A549 (cell line): ENCODE results near the gene CACNA2D4. TPM values are rescaled to one million over a fixed set of nuclear protein-coding genes. Genes with fewer than 3 reads are reported as not detected.

Experiments used
- ATAC-seq, 2 experiments: fragments of 200-7000 bp in 1 of 2; fragments of >200 bp in 1 of 2; cut with Nextera tagmentation in 1 of 2; cut with Tn5 transposase in 1 of 2; 3 replicates each; pipeline versions ENCODE4 v1.8.0 to v1.9.1; 2018 to 2020; ENCODE audit warnings: mild to moderate bottlenecking in 1 of 2, moderate library complexity in 1 of 2
- CTCF ChIA-PET: fragments of 300-600 bp; sonication (Branson Sonifier 250); formaldehyde crosslinking; extraction: SDS; loops from one replicate; lab custom pipeline; 2021; ENCODE audit warnings: antibody characterized with exemption, inconsistent platforms; lab: Yijun Ruan, JAX
- POLR2A ChIA-PET: fragments of 350-600 bp; formaldehyde crosslinking; extraction: SDS; loops from one replicate; lab custom pipeline; 2021; ENCODE audit warnings: antibody characterized with exemption, inconsistent platforms; lab: Yijun Ruan, JAX
- DNase-seq, 2 experiments: peaks; one replicate each; pipeline versions ENCODE4 v3.0.0 to v3.0.0-alpha.2; 2011 to 2016; ENCODE audit warnings: low read depth in 1 of 2, low spot score in 1 of 2
- FAIRE-seq: peaks from 2 replicates; lab custom pipeline; 2011; peaks lifted over from hg19 to GRCh38; lab: Jason Lieb, UNC
- H3K27ac ChIP-seq, 2 experiments: fragments of >200 bp; sonication (Bioruptor Twin); formaldehyde crosslinking; 3 replicates each; pipeline ENCODE4 v1.5.1; 2016 to 2017
- H3K4me1 ChIP-seq: fragments of >200 bp; sonication (Bioruptor Twin); formaldehyde crosslinking; 3 replicates; pipeline ENCODE4 v1.6.1; 2016
- H3K4me2 ChIP-seq: fragments of >200 bp; sonication (Bioruptor Twin); formaldehyde crosslinking; 3 replicates; pipeline ENCODE4 v1.6.1; 2016
- H3K4me3 ChIP-seq: fragments of >200 bp; sonication (Bioruptor Twin); formaldehyde crosslinking; 3 replicates; pipeline ENCODE4 v1.5.1; 2016
- H3K9me3 ChIP-seq: fragments of >200 bp; sonication (Bioruptor Twin); formaldehyde crosslinking; 3 replicates; pipeline ENCODE4 v1.6.1; 2016
- ATOH8 ChIP-seq: fragments of 250-450 bp; sonication (Bioruptor Pico); IDR thresholded peaks from 2 replicates; pipeline ENCODE4 v1.5.0; 2020; ENCODE audit warnings: low read depth, mild to moderate bottlenecking, moderate library complexity
- CBX2 ChIP-seq: fragments of 200-600 bp; sonication (generic); IDR thresholded peaks from 2 replicates; pipeline ENCODE4 v1.6.1; 2016; ENCODE audit warnings: low read depth, mild to moderate bottlenecking, borderline replicate concordance
- CHD4 ChIP-seq: fragments of 200-600 bp; sonication (generic); IDR thresholded peaks from 2 replicates; pipeline ENCODE4 v1.6.1; 2016; ENCODE audit warnings: antibody characterized with exemption, mild to moderate bottlenecking, borderline replicate concordance
- EHMT2 ChIP-seq: fragments of 200-600 bp; sonication (generic); IDR thresholded peaks from 2 replicates; pipeline ENCODE4 v1.6.1; 2016; ENCODE audit warnings: antibody characterized with exemption, low read depth, mild to moderate bottlenecking, moderate library complexity
- EP300 ChIP-seq, 2 experiments: fragments of >200 bp; sonication (Bioruptor Twin); formaldehyde crosslinking; IDR thresholded peaks; 2 replicates in 1 of 2; 3 replicates in 1 of 2; pipeline ENCODE4 v1.6.1; 2016 to 2017
- ESRRA ChIP-seq: fragments of 150-350 bp; IDR thresholded peaks from 2 replicates; pipeline ENCODE4 v1.6.1; 2014; ENCODE audit warnings: mild to moderate bottlenecking, low read length, borderline replicate concordance
- GATA3 ChIP-seq: IDR thresholded peaks from 2 replicates; pipeline ENCODE4 v1.6.1; 2012; ENCODE audit warnings: borderline replicate concordance
- HES2 ChIP-seq: fragments of >200 bp; sonication (Bioruptor Twin); formaldehyde crosslinking; IDR thresholded peaks from 2 replicates; pipeline ENCODE4 v1.6.1; 2016
- HMGXB4 ChIP-seq: fragments of 250-450 bp; sonication (Bioruptor Pico); IDR thresholded peaks from 2 replicates; pipeline ENCODE4 v1.5.0; 2021; ENCODE audit warnings: mild to moderate bottlenecking, moderate library complexity, borderline replicate concordance
- HOXA7 ChIP-seq: fragments of 250-450 bp; sonication (Bioruptor Pico); IDR thresholded peaks from 2 replicates; pipeline ENCODE4 v1.5.0; 2020; ENCODE audit warnings: mild to moderate bottlenecking, moderate library complexity
- HOXB13 ChIP-seq: fragments of 250-450 bp; sonication (Bioruptor Pico); IDR thresholded peaks from 2 replicates; pipeline ENCODE4 v1.5.0; 2020; ENCODE audit warnings: low read depth, mild to moderate bottlenecking, moderate library complexity
- KDM1A ChIP-seq: fragments of 200-600 bp; sonication (generic); IDR thresholded peaks from 2 replicates; pipeline ENCODE4 v1.6.1; 2016; ENCODE audit warnings: low read depth, mild to moderate bottlenecking
- KDM5A ChIP-seq: fragments of 200-600 bp; sonication (generic); IDR thresholded peaks from 2 replicates; pipeline ENCODE4 v1.6.1; 2016; ENCODE audit warnings: antibody characterized with exemption, mild to moderate bottlenecking
- MAX ChIP-seq: IDR thresholded peaks from 2 replicates; pipeline ENCODE4 v1.6.1; 2012
- NPAS2 ChIP-seq: fragments of 250-450 bp; sonication (Bioruptor Pico); IDR thresholded peaks from 2 replicates; pipeline ENCODE4 v1.8.0; 2022; ENCODE audit warnings: mild to moderate bottlenecking, moderate library complexity, borderline replicate concordance
- NR3C1 ChIP-seq: fragments of >200 bp; sonication (Bioruptor Twin); formaldehyde crosslinking; IDR thresholded peaks from 3 replicates; pipeline ENCODE4 v1.6.1; 2017
- PHF8 ChIP-seq: fragments of 200-600 bp; sonication (generic); IDR thresholded peaks from 2 replicates; pipeline ENCODE4 v1.6.1; 2016; ENCODE audit warnings: low read depth, mild to moderate bottlenecking, antibody characterized with exemption, moderate library complexity, borderline replicate concordance
- POLR2A ChIP-seq: IDR thresholded peaks from 2 replicates; pipeline ENCODE4 v1.6.1; 2012; ENCODE audit warnings: mild to moderate bottlenecking, low read length
- REST ChIP-seq: fragments of 200-600 bp; sonication (generic); IDR thresholded peaks from 2 replicates; pipeline ENCODE4 v1.6.1; 2016; ENCODE audit warnings: antibody characterized with exemption, mild to moderate bottlenecking, moderate library complexity
- RFX5 ChIP-seq: fragments of 450-650 bp; IDR thresholded peaks from 2 replicates; pipeline ENCODE4 v1.7.1; 2014; ENCODE audit warnings: antibody characterized with exemption, mild to moderate bottlenecking, moderate library complexity
- SMC3 ChIP-seq: fragments of >200 bp; sonication (Bioruptor Twin); formaldehyde crosslinking; IDR thresholded peaks from 3 replicates; pipeline ENCODE4 v1.6.1; 2018; ENCODE audit warnings: inconsistent platforms
- ZSCAN20 ChIP-seq: fragments of 250-450 bp; sonication (Bioruptor Pico); IDR thresholded peaks from 2 replicates; pipeline ENCODE4 v1.8.0; 2022; ENCODE audit warnings: mild to moderate bottlenecking, moderate library complexity
- WGBS: methylation state at CpG from one replicate; pipeline ENCODE4 v1.1.6; 2017; ENCODE audit errors: missing lambda C conversion rate; 5-methylcytosine and 5-hydroxymethylcytosine counted together
- polyA plus RNA-seq, 4 experiments: library from polyadenylated mRNA; depleted of rRNA in 3 of 4; stranded (reverse); fragments of >200 nt; fragmentation: RNase III in 1 of 4; extraction: RNeasy Plus Mini Kit Qiagen cat#74134 plus additional on column Dnase treatment in 1 of 4; gene quantifications; 2 replicates in 3 of 4; 3 replicates in 1 of 4; pipeline ENCODE4 v1.2.3, GENCODE V29; 2011 to 2017

CACNA2D4 gene
- polyA plus RNA-seq, 2 of the 4 experiments (the other 2 are of a cell fraction) = not detected

- H3K9me3 ChIP-seq = no peaks in the 10 kb centered on the region
- POLR2A ChIA-PET = no interaction called here
- 0 out of 3 replicates have a peak, but pooled peaks cover 4% of the 10 kb centered on the region for H3K4me1 ChIP-seq
- TF ChIP-seq EHMT2 = no peak
- no peak for TF ChIP-seq ATOH8 (CRISPR knock-in tag)
- TF ChIP-seq MAX = no peak
- TF ChIP-seq RFX5 = no peak
- no peak for TF ChIP-seq ESRRA
- no peak for TF ChIP-seq HOXB13
- TF ChIP-seq REST = no peak
- TF ChIP-seq KDM5A = no peak
- no peak for TF ChIP-seq NPAS2
- TF ChIP-seq KDM1A = no peak
- no peak for TF ChIP-seq GATA3
- TF ChIP-seq CHD4 = no peak
- TF ChIP-seq PHF8 = no peak
- no peak for TF ChIP-seq ZSCAN20 (CRISPR knock-in tag)
- CTCF ChIA-PET = interaction anchor here (1.5 to 3.6 kb wide), 2 partner anchors 12 to 133 kb away, joined by 5 to 15 read pairs; no protein-coding TSS in a partner anchor
- no peak overlapping the region for H3K27ac ChIP-seq
- DNase-seq = no peak
- no peak overlapping the region for H3K4me3 ChIP-seq
- no peak overlapping the region for H3K4me2 ChIP-seq
- no peak for ATAC-seq
- WGBS = 76% methylated on average over 15 of the region's 15 CpGs
- no peak for FAIRE-seq
Observed at GRCh38 chr12:1807087-1807860, 111.2 kb downstream of the CACNA2D4 start.

- Histone ChIP-seq H3K4me2 (no peak overlapping the region), H3K9me3 (no peaks in the 10 kb centered on the region), H3K4me3 (no peak overlapping the region), H3K4me1 (0 out of 3 replicates have a peak, but pooled peaks cover 4% of the 10 kb centered on the region), H3K27ac (no peak overlapping the region)
- CTCF ChIA-PET = interaction anchor here (1.5 to 3.6 kb wide), 2 partner anchors 11 to 133 kb away, joined by 5 to 15 read pairs; no protein-coding TSS in a partner anchor
- WGBS = 69% methylated on average over 7 of the region's 7 CpGs
- FAIRE-seq = no peak
- no peak for TF ChIP-seq EP300 (IDR thresholded peaks at IDR 0.05)
- TF ChIP-seq HOXA7 (CRISPR knock-in tag) = no peak
- no peak for TF ChIP-seq SMC3
- TF ChIP-seq CBX2 = no peak
- TF ChIP-seq HMGXB4 (CRISPR knock-in tag) = no peak
- no peak for TF ChIP-seq KDM5A
- TF ChIP-seq KDM1A = no peak
- no peak for TF ChIP-seq NR3C1
- TF ChIP-seq POLR2A = no peak
- TF ChIP-seq HES2 = no peak
- POLR2A ChIA-PET = no interaction called here
- DNase-seq = no peak
- ATAC-seq = no peak
Observed at GRCh38 chr12:1806301-1807086, 112.0 kb downstream of the CACNA2D4 start.
